HG02610 (cell line): ENCODE data around the gene PIP4P1.
"Not testable (repeated sequence)": the region's sequence is repeated elsewhere in the genome, so short reads cannot be mapped to it uniquely, and the experiment has no call there.

Experiments used
- ATAC-seq: cut with Tn5 transposase; IDR thresholded peaks from one replicate; pipeline ENCODE4 v1.9.1; 2021; ENCODE audit warnings: mild to moderate bottlenecking, moderate library complexity; ENCODE audit not compliant: unreplicated experiment

The PIP4P1 gene

DNA sequence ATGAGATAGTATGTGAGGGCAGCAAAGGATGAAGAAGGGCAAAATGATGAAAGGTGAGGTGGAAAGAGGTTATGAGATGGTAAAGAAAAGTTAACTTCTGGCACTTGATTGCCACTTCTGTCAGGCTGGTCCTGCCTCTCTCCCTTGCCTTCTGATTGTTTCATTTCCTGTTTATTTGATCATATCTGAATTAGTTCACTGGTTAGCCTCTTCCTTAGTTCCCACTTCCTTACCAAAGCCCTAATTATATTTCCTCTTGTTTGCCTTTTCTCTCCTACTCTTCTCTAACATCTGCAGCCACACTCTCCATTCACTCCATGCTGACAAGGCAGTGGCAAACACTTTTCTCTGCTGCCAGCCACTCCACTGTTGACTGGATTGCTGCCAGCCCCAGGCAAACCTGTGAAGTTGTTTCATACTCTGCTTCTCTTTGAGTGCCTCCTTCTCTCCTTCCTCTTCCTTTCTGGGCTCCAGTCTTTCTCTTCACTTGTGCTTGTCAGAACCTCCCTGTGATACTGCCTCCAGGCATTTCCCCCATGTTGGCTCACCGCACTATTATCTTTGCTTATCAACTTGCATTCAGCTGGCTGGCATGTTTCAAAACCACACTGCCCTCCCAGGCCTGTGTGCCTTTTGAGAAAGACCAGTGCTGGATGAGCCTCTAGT is 16.1 kb upstream of the PIP4P1 start:
- no peak for ATAC-seq

DNA sequence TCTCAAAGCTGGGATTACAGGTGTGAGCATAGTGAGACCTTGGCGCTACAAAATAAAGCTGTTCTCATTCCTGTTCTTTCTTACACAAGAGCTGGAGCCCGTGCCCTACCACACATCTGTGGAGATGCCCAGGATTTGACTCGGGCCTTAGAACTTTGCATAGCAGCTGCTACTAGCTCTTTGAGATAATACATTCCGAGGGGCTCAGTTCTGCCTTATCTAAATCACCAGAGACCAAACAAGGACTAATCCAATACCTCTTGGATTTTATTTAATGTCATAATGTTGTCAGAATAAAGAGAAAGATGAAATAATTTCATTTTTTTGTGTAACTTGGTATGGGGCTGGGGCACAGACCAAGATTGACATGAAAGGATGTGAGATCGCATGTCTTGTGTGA is 15.5 kb upstream of the PIP4P1 start:
- ATAC-seq: no peak

DNA sequence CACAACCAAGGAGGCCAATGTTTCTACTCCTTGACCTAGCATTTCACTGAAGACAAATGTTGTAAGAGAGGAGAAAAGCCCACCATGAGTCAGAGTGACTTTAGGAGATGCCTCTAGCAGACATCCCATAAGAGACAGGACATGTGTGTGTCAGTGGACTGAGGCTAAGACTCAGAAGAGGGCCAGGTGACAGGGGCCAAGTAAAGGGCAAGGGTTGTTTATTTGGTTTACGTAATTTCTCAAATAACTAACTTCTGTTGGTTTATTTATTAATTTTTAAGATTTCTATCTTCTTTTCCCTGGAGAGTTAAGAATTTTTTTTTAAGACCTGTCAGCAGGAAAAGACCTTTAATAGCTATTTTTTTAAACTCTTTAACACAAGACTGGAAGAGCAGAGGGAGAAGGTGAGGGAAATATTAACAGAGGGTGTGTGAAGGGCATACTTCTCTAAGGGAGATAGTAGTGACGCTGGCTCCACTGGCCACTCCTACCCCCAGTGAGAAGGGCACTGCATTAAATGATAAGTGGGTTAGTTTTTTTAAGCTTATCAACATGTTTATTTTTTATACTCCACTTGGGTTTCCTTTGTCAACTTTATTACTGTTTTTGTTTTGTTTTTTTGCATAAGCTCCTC is 11.4 kb upstream of the PIP4P1 start:
- ATAC-seq: no peak

- no peak for ATAC-seq
These were observed 9.3 kb upstream of the PIP4P1 start for GRCh38 chr14:20470603-20470901.

DNA sequence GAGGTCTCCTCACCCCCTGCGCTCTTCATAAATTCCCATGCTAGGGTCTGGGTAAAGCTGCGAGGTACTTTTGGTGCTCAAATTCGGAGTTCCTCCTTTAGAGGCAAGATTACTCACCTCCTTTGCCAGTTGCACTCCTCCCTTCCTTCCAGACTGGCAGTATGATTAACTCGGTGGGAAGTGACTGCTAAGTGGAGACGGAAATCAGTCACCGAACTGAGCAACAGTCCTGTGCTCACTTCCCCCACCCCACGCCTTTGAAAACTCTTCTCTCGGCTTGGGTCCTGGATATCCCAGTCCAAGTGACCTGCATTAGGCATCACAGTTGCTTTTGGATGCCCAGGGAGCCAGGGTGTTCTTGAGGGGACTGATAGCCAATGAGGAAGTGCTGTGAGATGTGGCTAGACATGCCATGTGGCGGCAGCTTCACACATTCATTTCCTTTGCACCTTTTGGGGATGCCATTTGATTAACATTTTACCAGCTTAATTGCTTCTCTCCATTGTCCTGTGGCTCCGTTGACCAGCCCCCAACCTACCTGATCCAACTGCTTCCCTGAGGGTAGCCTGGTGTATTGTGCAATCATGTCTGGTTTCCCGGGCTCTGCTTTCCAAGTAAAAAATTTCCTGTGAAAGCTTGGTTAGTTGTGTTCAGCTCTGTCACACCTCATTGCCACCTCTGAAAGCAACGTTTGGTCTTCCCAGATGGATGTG is 8.8 kb upstream of the PIP4P1 start:
- peak; percentile 53 for ATAC-seq

GRCh38 chr14:20469242-20469889 is 8.1 kb upstream of the PIP4P1 start, which contains the start of gene PNP:
Gene PNP, plus strand, starts transcription at chr14:20469406. Its CDS starts 119 bp downstream, at chr14:20469525.
- peak; percentile 94 for ATAC-seq

DNA sequence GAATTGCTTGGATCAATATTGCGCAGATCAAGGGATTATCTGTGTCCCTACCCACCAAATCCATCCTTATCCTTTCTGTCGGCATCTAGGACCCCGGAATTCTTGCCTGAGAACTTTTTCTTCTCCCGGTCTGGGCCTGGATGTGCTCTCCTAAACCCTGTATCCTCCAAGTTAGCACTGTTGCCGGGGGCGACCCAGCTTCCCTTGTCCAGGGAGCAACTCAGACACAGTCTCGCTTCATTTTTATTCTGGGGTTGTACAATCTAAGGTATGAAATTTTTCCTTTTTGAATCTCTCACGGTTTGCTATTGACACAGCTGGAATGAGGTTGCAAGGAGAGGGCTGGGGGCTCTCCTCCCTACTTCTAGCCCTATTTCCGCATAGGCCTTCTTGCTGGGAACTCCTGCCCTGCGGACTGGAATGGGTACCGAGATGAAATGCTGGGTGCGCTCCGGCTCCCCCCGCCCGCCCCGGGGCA is 7.6 kb upstream of the PIP4P1 start:
- no peak for ATAC-seq

- no peak for ATAC-seq
These were observed 593 bp downstream of the PIP4P1 start for GRCh38 chr14:20460458-20461224.

DNA sequence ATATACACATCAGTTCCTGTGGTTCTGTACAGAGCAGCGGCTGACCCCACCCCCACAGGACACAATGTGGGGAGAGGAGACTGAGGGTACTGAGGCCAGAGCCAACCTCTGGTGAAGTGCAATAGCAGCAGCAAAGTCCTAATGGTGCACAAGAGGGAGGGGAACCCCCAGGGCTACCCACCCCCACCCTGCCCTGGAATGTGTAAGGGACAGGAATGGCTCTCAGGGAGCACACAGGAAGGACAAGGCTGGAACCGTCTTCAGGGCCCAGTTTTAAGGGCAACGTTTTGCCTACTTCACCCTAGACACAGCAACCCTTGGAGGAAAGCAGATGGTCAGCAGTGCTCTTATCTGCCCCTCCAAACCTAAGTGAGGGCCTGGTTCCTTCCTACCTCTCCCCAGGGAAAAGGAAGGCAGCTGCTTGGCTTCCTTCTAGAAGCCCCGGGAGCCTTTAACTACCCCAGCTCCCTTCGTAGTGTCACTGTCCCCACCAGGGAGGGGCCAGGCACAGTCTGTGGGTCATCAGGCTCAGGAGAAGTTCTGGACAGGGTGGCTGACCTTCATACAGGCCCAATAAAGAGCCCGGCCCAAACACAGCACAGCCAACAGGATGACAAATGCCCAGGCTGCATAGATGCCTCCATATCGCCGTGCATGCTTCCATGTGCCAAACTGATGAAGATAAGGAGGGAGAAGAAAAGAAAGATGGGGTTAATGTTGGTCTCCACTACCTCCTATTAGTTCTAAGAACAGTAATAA is 3.0 kb downstream of the PIP4P1 start:
- no peak for ATAC-seq

DNA sequence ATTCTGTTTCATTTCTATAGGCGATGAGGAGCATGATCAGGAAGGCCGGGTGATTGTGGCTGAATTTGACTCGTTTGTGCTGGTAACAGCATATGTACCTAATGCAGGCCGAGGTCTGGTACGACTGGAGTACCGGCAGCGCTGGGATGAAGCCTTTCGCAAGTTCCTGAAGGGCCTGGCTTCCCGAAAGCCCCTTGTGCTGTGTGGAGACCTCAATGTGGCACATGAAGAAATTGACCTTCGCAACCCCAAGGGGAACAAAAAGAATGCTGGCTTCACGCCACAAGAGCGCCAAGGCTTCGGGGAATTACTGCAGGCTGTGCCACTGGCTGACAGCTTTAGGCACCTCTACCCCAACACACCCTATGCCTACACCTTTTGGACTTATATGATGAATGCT is 4.3 kb downstream of the PIP4P1 start:
- ATAC-seq: no peak

DNA sequence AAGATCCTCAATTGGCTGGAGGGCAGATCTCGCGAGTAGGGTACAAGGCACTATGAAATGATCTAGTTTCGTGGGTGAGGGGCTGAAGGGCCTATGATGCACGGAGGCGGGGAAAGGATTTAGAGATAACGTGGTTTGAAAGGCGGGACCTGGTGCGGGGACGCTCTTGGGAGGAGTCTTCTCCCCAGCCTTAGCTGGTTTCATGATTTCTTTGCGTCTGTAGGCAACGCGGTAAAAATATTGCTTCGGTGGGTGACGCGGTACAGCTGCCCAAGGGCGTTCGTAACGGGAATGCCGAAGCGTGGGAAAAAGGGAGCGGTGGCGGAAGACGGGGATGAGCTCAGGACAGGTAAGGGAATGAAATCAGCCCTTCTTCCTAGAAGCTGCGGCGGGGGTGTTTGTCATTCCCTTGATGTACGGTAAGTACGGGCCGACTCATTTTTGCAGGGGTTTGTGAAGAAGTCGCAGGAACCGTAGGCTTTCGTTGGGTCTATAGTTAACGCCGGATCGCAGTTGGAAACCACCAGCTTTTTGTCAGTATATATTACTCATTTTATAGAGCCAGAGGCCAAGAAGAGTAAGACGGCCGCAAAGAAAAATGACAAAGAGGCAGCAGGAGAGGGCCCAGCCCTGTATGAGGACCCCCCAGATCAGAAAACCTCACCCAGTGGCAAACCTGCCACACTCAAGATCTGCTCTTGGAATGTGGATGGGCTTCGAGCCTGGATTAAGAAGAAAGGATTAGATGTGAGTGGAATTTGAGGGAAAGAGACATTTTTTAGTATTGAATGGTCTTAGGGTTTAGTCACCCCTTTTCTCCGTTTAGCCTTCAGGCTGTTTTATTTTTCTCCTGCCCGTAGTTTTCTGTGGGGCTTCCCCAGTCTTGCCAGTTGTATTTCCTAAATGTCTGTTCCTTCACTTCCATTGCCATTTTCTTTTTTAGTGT is 5.6 kb downstream of the PIP4P1 start:
- ATAC-seq: peak; percentile 44

DNA sequence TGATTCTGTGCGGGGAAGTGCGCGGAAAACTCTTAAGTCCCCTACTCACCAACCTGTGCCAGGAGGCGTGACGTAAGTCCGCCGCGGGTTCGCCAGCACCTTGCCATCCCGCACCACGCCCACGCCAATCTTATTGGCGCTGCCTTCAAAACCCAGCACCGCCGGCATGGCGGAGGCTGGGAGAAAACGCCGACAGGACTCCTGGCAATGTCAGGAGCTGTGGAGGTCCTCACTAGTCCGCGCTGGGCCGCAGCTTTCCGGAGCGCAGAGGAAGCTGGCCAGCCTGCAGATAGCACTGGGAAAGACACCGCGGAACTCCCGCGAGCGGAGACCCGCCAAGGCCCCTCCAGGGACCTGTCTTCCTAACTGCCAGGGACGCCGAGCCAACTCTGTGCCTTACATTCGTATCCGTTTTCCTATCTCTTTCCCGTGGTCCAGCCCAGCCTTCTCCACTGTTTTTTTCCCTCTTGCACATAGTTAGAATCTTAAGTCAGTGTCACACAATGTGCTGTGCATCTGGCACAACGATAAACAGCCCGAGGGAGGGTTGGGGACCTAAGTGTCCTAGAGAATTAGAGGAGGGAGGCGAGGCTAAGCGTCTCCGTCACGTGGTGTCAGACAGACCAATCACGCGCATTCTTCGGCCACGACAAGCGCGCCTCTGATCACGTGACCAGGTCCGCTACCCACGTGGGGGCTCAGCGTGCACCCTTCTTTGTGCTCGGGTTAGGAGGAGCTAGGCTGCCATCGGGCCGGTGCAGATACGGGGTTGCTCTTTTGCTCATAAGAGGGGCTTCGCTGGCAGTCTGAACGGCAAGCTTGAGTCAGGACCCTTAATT is 6.5 kb downstream of the PIP4P1 start, which contains the start of the genes APEX1 and OSGEP:
Gene APEX1 (plus strand): TSS at position 711 of the 839 bp plus-strand sequence. CDS start 420 bp downstream, outside the sequence.
Gene OSGEP (minus strand): TSS at position 297 of the 839 bp plus-strand sequence. CDS start 129 bp downstream, at position 168.
- peak; percentile 83 for ATAC-seq

- ATAC-seq: not testable (repeated sequence)
These were observed 8.4 kb downstream of the PIP4P1 start for GRCh38 chr14:20452831-20453230.

- ATAC-seq: no peak
These were observed 14.3 kb downstream of the PIP4P1 start for GRCh38 chr14:20446889-20447288.

DNA sequence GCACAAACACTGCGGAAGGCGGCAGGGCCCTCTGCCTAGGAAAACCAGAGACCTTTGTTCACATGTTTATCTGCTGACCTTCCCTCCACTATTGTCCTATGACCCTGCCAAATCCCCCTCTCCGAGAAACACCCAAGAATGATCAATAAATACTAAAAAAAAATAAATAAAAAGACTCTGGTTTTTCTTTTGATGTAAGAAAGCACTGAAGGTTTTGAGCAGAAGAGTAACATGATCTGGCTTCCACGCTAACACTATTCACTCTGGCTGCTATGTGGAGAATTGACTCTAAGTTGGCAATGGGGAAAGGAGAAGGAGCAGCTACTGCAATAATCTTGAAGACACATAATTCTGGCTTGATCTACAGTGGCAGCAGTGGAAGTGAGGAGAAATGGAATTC is 17.6 kb downstream of the PIP4P1 start:
- ATAC-seq: not testable (repeated sequence)

GRCh38 chr14:20441461-20441860 is 19.8 kb downstream of the PIP4P1 start:
- ATAC-seq: no peak

GRCh38 chr14:20440882-20441281 is 20.4 kb downstream of the PIP4P1 start:
- no peak for ATAC-seq

- ATAC-seq: no peak
These were observed 20.8 kb downstream of the PIP4P1 start for GRCh38 chr14:20440465-20440864.
